GM18505 (cell line): Measurements from ENCODE around the gene GPATCH8.

Experiments used
- ATAC-seq: cut with Tn5 transposase; IDR thresholded peaks from one replicate; pipeline ENCODE4 v1.9.1; 2021; ENCODE audit not compliant: unreplicated experiment
- POLR2A ChIP-seq: IDR thresholded peaks from 4 replicates; pipeline ENCODE4 v1.6.1; 2011; ENCODE audit warnings: borderline replicate concordance; ENCODE audit not compliant: insufficient read depth, insufficient read length; ENCODE audit errors: extremely low read depth

The GPATCH8 gene

GRCh38 chr17:44389281-44389680, 113.9 kb downstream of the GPATCH8 start, which contains the start of gene ITGA2B:
Gene ITGA2B (minus strand): TSS chr17:44389649. CDS start chr17:44389473, 176 bp downstream.
- no peak for TF ChIP-seq POLR2A
- ATAC-seq: no peak

- TF ChIP-seq POLR2A: no peak
- no peak for ATAC-seq
Observed at GRCh38 chr17:44387804-44388203, 115.4 kb downstream of the GPATCH8 start.

GRCh38 chr17:44386182-44386525, 117.1 kb downstream of the GPATCH8 start:
- ATAC-seq: no peak
- TF ChIP-seq POLR2A: no peak

GRCh38 chr17:44385287-44386181, 117.7 kb downstream of the GPATCH8 start:
- TF ChIP-seq POLR2A: no peak
- ATAC-seq: no peak

GRCh38 chr17:44384823-44385286, 118.4 kb downstream of the GPATCH8 start:
- TF ChIP-seq POLR2A: no peak
- no peak for ATAC-seq

GRCh38 chr17:44384281-44384822, 118.9 kb downstream of the GPATCH8 start:
- TF ChIP-seq POLR2A: no peak
- ATAC-seq: no peak

- no peak for TF ChIP-seq POLR2A
- no peak for ATAC-seq
Observed at GRCh38 chr17:44383861-44384260, 119.3 kb downstream of the GPATCH8 start.

GRCh38 chr17:44383363-44383762, 119.8 kb downstream of the GPATCH8 start:
- no peak for ATAC-seq
- no peak for TF ChIP-seq POLR2A

GRCh38 chr17:44382917-44383316, 120.3 kb downstream of the GPATCH8 start:
- no peak for ATAC-seq
- TF ChIP-seq POLR2A: no peak

GRCh38 chr17:44381810-44382305, 121.3 kb downstream of the GPATCH8 start:
- TF ChIP-seq POLR2A: no peak
- ATAC-seq: no peak

GRCh38 chr17:44380767-44381166, 122.4 kb downstream of the GPATCH8 start:
- ATAC-seq: no peak
- TF ChIP-seq POLR2A: no peak

GRCh38 chr17:44379887-44380286, 123.3 kb downstream of the GPATCH8 start:
- no peak for TF ChIP-seq POLR2A
- ATAC-seq: no peak

- no peak for ATAC-seq
- no peak for TF ChIP-seq POLR2A
Observed at GRCh38 chr17:44378171-44378705, 125.0 kb downstream of the GPATCH8 start.

- TF ChIP-seq POLR2A: no peak
- no peak for ATAC-seq
Observed at GRCh38 chr17:44376779-44377178, 126.4 kb downstream of the GPATCH8 start.

GRCh38 chr17:44376124-44376523, 127.1 kb downstream of the GPATCH8 start:
- TF ChIP-seq POLR2A: no peak
- no peak for ATAC-seq
